Dendritic cell treated with granulocyte-macrophage colony-stimulating factor and Interleukin-4, amounts not matched to agents 40 ng/mL and 50 ng/mL, for 4 days (primary cell): ENCODE measurements around the gene HOXB6.

Experiments
- H3K27ac Mint-ChIP-seq: one replicate; pipeline ENCODE4 v1.8.0; 2022; ENCODE audit warnings: mild to moderate bottlenecking, mixed read lengths
- H3K27me3 Mint-ChIP-seq: one replicate; pipeline ENCODE4 v1.8.0; 2022; ENCODE audit warnings: mild to moderate bottlenecking, mixed read lengths
- H3K36me3 Mint-ChIP-seq: one replicate; pipeline ENCODE4 v1.8.0; 2022; ENCODE audit warnings: low read depth, mixed read lengths
- H3K4me1 Mint-ChIP-seq: one replicate; pipeline ENCODE4 v1.8.0; 2022; ENCODE audit warnings: low read depth, mixed read lengths
- H3K4me3 Mint-ChIP-seq: one replicate; pipeline ENCODE4 v1.8.0; 2022; ENCODE audit warnings: mild to moderate bottlenecking, moderate library complexity, mixed read lengths
- H3K9me3 Mint-ChIP-seq: one replicate; pipeline ENCODE4 v1.8.0; 2022; ENCODE audit warnings: mixed read lengths
- intact Hi-C: fragments of 100-400 bp; cut with micrococcal nuclease; formaldehyde crosslinking; loops from one replicate; pipeline ENCODE4 v1.15.0; 2022

The HOXB6 gene

GRCh38 chr17:48629411-48629759 lies 24.6 kb upstream of the HOXB6 start:
- peaks cover 98% of the 10 kb centered on the region for H3K27me3 Mint-ChIP-seq
- peaks cover 11% of the 10 kb centered on the region for H3K4me1 Mint-ChIP-seq
- H3K36me3 Mint-ChIP-seq: no peaks in the 10 kb centered on the region
- no peak overlapping the region for H3K27ac Mint-ChIP-seq
- H3K4me3 Mint-ChIP-seq: no peak overlapping the region
- no peaks in the 10 kb centered on the region for H3K9me3 Mint-ChIP-seq
- intact Hi-C loops: no loop called here

GRCh38 chr17:48628649-48629410 lies 24.0 kb upstream of the HOXB6 start:
- Mint-ChIP-seq H3K4me3 (no peak overlapping the region), H3K9me3 (no peaks in the 10 kb centered on the region), H3K36me3 (no peaks in the 10 kb centered on the region), H3K27me3 (peaks cover 98% of the 10 kb centered on the region), H3K4me1 (peaks cover 11% of the 10 kb centered on the region), H3K27ac (no peak overlapping the region)
- intact Hi-C loops: no loop called here

GRCh38 chr17:48627623-48628521 lies 23.1 kb upstream of the HOXB6 start:
- intact Hi-C loops: no loop called here
- H3K9me3 Mint-ChIP-seq: no peaks in the 10 kb centered on the region
- peaks cover 11% of the 10 kb centered on the region for H3K4me1 Mint-ChIP-seq
- H3K27ac Mint-ChIP-seq: no peak overlapping the region
- H3K36me3 Mint-ChIP-seq: no peaks in the 10 kb centered on the region
- H3K27me3 Mint-ChIP-seq: peaks cover 98% of the 10 kb centered on the region
- H3K4me3 Mint-ChIP-seq: no peak overlapping the region

GRCh38 chr17:48627118-48627597 lies 22.4 kb upstream of the HOXB6 start:
- no peaks in the 10 kb centered on the region for H3K9me3 Mint-ChIP-seq
- no peak overlapping the region for H3K4me3 Mint-ChIP-seq
- no peak overlapping the region for H3K27ac Mint-ChIP-seq
- H3K36me3 Mint-ChIP-seq: no peaks in the 10 kb centered on the region
- intact Hi-C loops: no loop called here
- H3K27me3 Mint-ChIP-seq: peaks cover 98% of the 10 kb centered on the region
- peaks cover 11% of the 10 kb centered on the region for H3K4me1 Mint-ChIP-seq

GRCh38 chr17:48626245-48627117 lies 21.7 kb upstream of the HOXB6 start, which contains the start of gene HOXB9:
HOXB9 (minus strand) TSS chr17:48626358; CDS start chr17:48626269, 89 bp downstream.
- Mint-ChIP-seq H3K36me3 (no peaks in the 10 kb centered on the region), H3K27ac (no peak within 1 kb of the TSS), H3K4me3 (peak within 1 kb of the TSS; percentile 73), H3K4me1 (peaks cover 11% of the 10 kb centered on the region), H3K27me3 (peaks cover 98% of the 10 kb centered on the region), H3K9me3 (no peaks in the 10 kb centered on the region)
- intact Hi-C loops: no loop called here

- intact Hi-C loops: no loop called here
These were observed 20.9 kb upstream of the HOXB6 start for GRCh38 chr17:48625495-48626244.

GRCh38 chr17:48624544-48625494 lies 20.0 kb upstream of the HOXB6 start:
- peaks cover 11% of the 10 kb centered on the region for H3K4me1 Mint-ChIP-seq
- no peak overlapping the region for H3K4me3 Mint-ChIP-seq
- no peaks in the 10 kb centered on the region for H3K9me3 Mint-ChIP-seq
- peaks cover 98% of the 10 kb centered on the region for H3K27me3 Mint-ChIP-seq
- no peaks in the 10 kb centered on the region for H3K36me3 Mint-ChIP-seq
- intact Hi-C loops: no loop called here
- H3K27ac Mint-ChIP-seq: no peak overlapping the region

More at GRCh38 chr17:48625495-48626244, 20.9 kb upstream of the HOXB6 start:
- H3K36me3 Mint-ChIP-seq: no peaks in the 10 kb centered on the region
- H3K27ac Mint-ChIP-seq: no peak overlapping the region
- H3K27me3 Mint-ChIP-seq: peaks cover 98% of the 10 kb centered on the region
- no peaks in the 10 kb centered on the region for H3K9me3 Mint-ChIP-seq
- H3K4me3 Mint-ChIP-seq: peak overlapping the region; percentile 73
- peaks cover 11% of the 10 kb centered on the region for H3K4me1 Mint-ChIP-seq

- intact Hi-C loops: no loop called here
- H3K27me3 Mint-ChIP-seq: peaks cover 99% of the 10 kb centered on the region
- H3K27ac Mint-ChIP-seq: no peak overlapping the region
- H3K4me1 Mint-ChIP-seq: peaks cover 11% of the 10 kb centered on the region
- H3K4me3 Mint-ChIP-seq: no peak overlapping the region
- no peaks in the 10 kb centered on the region for H3K9me3 Mint-ChIP-seq
- no peaks in the 10 kb centered on the region for H3K36me3 Mint-ChIP-seq
These were observed 19.3 kb upstream of the HOXB6 start for GRCh38 chr17:48624118-48624517.

- Mint-ChIP-seq H3K9me3 (no peaks in the 10 kb centered on the region), H3K36me3 (no peaks in the 10 kb centered on the region), H3K4me3 (no peak overlapping the region), H3K4me1 (peaks cover 7% of the 10 kb centered on the region), H3K27me3 (peaks cover 99% of the 10 kb centered on the region), H3K27ac (no peak overlapping the region)
- intact Hi-C loops: no loop called here
These were observed 18.8 kb upstream of the HOXB6 start for GRCh38 chr17:48623583-48623982.

- no peaks in the 10 kb centered on the region for H3K36me3 Mint-ChIP-seq
- H3K4me3 Mint-ChIP-seq: no peak overlapping the region
- H3K4me1 Mint-ChIP-seq: peaks cover 7% of the 10 kb centered on the region
- H3K27me3 Mint-ChIP-seq: peaks cover 99% of the 10 kb centered on the region
- no peak overlapping the region for H3K27ac Mint-ChIP-seq
- no peaks in the 10 kb centered on the region for H3K9me3 Mint-ChIP-seq
- intact Hi-C loops: no loop called here
These were observed 18.1 kb upstream of the HOXB6 start for GRCh38 chr17:48622857-48623256.

- no peaks in the 10 kb centered on the region for H3K36me3 Mint-ChIP-seq
- intact Hi-C loops: no loop called here
- peaks cover 7% of the 10 kb centered on the region for H3K4me1 Mint-ChIP-seq
- H3K4me3 Mint-ChIP-seq: no peak overlapping the region
- no peaks in the 10 kb centered on the region for H3K9me3 Mint-ChIP-seq
- H3K27me3 Mint-ChIP-seq: peaks cover 99% of the 10 kb centered on the region
- no peak overlapping the region for H3K27ac Mint-ChIP-seq
These were observed 16.9 kb upstream of the HOXB6 start for GRCh38 chr17:48621410-48622392.
